ENCODE data around the gene C16orf86.

GRCh38 chr16:67683767-67684166 lies 17.2 kb downstream of the C16orf86 start:
- TF ChIP-seq TCF4 (CRISPR knock-in tag; IDR thresholded peaks at IDR 0.05; ENCODE audit: borderline replicate concordance) (no peak), ZFP30 (CRISPR knock-in tag; IDR thresholded peaks at IDR 0.05) (no peak), RARB (CRISPR knock-in tag; IDR thresholded peaks at IDR 0.05) (no peak)
- TF ChIP-seq, protein P1, sequence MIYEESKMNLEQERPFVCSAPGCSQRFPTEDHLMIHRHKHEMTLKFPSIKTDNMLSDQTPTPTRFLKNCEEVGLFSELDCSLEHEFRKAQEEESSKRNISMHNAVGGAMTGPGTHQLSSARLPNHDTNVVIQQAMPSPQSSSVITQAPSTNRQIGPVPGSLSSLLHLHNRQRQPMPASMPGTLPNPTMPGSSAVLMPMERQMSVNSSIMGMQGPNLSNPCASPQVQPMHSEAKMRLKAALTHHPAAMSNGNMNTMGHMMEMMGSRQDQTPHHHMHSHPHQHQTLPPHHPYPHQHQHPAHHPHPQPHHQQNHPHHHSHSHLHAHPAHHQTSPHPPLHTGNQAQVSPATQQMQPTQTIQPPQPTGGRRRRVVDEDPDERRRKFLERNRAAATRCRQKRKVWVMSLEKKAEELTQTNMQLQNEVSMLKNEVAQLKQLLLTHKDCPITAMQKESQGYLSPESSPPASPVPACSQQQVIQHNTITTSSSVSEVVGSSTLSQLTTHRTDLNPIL (CRISPR knock-in tag; IDR thresholded peaks at IDR 0.05; ENCODE audit: low read depth), result no peak

Measured in SK-N-SH treated with all-trans-retinoic acid at 6 μM for 48 hours (cell line).